Hematopoietic multipotent progenitor cell treated with erythropoietin and hydrocortisone succinate and interleukin-3 and kit ligand, for 6 days (in vitro differentiated cells): ENCODE results near the gene RPL38.

Experiments
- DNase-seq: peaks from one replicate; pipeline ENCODE4 v3.0.0-alpha.2; 2015

Gene RPL38

GRCh38 chr17:74211141-74211911, 7.8 kb downstream of the RPL38 start:
- no peak for DNase-seq

- no peak for DNase-seq
Observed at GRCh38 chr17:74211912-74212208, 8.4 kb downstream of the RPL38 start.

GRCh38 chr17:74212209-74212912, 8.9 kb downstream of the RPL38 start:
- DNase-seq, result peak; percentile 55

GRCh38 chr17:74212913-74213791, 9.7 kb downstream of the RPL38 start, which contains the start of gene TTYH2:
TTYH2 (plus strand) TSS chr17:74213571; CDS start chr17:74213588, 17 bp downstream.
- peak; percentile 94 for DNase-seq

GRCh38 chr17:74213861-74214391, 10.4 kb downstream of the RPL38 start:
- peak; percentile 39 for DNase-seq

DNA sequence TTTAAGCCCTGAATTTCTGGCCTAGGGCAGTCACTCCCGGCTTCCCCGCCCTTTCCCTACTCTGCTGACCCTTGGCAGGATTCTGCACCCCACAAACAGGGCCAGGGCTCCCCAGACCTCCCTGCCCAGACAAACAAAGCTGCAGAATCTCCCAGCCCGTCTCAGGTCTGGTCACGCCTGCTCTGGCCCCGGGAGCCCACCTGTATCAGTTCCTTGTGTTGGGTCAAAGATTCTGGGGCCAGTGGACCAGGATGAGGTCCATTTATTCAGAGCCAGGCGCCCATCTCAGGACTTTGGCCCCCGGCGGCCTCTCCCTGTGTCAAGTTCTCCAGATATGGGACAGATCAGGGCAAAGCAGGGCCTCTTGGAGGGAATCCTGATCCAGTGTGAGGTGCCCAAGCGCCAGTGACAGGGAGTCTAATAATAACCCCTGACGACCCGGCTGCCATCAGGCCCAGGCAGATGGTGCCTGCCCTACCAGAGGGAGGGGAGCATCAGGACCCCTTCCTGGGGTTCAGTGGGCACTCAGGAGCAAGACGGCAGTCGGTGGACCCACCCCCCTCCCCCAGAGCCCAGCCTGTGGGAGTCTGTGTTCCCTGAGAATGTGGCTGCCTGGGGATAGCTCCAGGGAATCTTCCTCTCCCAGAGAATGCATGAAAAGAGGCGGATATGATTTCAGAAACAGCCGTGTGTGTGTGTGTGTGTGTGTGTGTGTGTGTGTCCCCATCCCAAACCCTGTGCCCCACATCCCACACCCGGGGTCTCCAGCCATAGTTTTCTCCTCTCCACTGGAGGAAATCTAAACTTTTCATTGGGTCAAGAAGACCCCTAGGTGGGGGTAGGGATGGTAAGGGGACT, 11.2 kb downstream of the RPL38 start:
- no peak for DNase-seq

- no peak for DNase-seq
Observed at GRCh38 chr17:74215342-74215727, 11.9 kb downstream of the RPL38 start.

DNA sequence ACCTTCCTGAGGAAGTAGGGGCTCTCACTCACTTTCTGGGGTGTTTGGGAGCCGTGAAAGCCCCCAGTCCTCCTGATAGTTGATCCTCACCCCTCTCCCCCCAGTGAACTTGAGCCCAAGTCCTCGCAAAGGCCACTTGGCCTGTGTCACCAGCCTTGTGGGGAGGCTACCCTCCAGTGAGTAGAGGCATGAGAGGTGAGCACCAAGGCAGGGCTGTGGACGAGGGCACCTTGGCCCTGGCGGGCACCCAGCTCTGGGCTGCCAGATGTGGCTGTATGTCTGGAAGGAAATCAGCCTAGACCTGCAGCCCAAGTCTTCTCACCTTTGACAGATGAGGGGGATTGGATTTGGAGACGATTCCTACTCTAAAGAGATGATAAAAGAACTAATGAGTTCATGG, 13.0 kb downstream of the RPL38 start:
- DNase-seq, result no peak

GRCh38 chr17:74217037-74217730, 13.7 kb downstream of the RPL38 start:
- DNase-seq, result no peak

GRCh38 chr17:74217888-74218287, 14.4 kb downstream of the RPL38 start:
- no peak for DNase-seq

- no peak for DNase-seq
Observed at GRCh38 chr17:74218436-74218835, 15.0 kb downstream of the RPL38 start.

- peak; percentile 34 for DNase-seq
Observed at GRCh38 chr17:74219576-74220133, 16.2 kb downstream of the RPL38 start.

GRCh38 chr17:74220219-74220618, 16.7 kb downstream of the RPL38 start:
- DNase-seq, result no peak

DNA sequence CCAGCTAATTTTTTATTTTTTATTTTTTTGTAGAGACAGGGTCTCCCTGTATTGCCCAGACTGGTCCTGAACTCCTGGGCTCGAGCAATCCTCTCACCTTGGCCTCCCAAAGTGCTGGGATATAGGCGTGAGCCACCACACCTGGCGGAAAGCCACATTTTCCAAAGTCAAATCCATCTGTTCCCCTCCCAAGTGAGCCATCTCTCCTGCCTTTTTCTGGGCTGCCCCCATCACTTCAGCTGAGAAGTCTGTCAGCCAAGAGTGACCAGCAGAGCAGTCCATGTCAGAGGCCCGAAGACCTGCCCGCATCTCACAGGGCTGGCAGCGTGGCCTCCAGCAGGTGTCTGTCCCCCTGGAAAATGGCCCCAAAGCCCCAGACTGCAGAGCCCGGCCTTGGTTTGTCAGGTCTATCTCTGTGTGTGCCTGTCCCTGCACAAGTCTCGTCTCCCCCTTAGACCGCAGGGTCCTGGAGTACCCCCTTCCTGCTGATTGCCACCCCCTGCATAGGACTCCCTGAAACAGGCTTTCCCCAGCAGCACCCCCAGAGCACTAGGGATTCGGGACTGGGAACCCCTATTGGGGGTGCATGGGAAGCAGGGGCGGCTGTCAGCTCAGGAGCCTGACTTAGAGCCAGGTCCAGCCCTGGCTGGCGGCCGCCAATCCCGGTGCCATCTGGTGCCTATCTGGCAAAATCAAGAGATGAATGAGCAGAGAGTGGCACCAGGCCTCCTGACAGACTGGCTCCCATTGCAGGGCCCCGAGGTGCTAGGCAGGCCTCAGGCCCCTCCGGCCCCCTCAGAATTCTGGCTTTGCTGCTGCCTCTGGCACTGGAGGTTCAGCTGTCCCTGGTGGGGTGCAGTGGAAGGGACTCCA, 17.7 kb downstream of the RPL38 start:
- DNase-seq, result no peak

DNA sequence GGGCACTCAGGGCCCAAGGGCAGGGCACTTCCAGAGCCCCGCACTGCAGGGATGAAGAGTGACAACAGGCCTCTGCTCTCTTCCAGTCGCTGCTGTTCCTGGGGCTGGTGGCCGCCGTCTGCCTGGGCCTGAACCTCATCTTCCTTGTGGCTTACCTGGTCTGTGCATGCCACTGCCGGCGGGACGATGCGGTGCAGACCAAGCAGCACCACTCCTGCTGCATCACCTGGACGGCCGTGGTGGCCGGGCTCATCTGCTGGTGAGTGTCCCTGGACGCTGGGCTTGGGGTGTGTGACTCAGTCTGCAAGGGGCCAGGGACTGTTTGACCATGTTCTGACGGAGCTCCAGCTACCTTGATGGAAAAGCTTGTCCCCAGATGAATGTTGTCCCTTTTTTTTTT, 18.9 kb downstream of the RPL38 start:
- no peak for DNase-seq

GRCh38 chr17:74223901-74224300, 20.4 kb downstream of the RPL38 start:
- no peak for DNase-seq

DNA sequence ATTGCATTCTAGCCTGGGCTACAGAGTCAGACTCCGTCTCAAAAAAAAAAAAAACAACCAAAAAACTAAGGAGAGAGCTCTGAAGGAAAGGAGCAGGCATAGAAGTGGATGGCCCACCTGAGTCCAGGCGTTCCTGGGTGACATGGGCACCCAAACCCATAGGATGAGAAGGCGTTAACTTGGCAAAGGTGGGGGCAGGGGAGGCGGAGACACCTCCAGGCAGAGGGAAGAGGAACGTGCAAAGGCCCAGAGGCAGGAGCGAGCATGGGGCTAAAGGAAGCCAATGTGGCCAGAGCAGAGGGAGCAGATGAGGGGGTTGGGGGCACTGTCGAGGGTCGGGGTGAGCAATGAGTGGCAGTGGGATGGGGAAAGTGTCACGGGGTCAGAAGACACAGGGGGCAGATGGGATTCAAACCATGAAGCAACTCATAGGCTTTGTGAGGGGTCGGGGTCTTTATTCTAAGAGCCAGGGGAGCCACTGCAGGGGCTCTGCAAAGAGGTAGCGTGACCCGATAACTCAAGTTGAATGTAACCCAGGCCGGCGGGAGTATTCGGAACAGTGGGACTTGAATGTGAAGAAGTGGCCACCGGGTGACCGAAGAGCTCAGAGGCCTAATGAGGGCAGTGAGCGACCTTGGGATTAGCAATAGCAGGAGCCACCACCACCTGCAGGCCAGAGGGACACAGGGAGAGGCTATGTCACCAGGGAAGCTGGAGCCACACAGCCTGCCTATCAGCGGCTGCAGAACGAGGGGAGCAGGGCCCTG, 21.7 kb downstream of the RPL38 start:
- DNase-seq, result no peak

GRCh38 chr17:74226252-74226651, 22.8 kb downstream of the RPL38 start:
- DNase-seq, result no peak

DNA sequence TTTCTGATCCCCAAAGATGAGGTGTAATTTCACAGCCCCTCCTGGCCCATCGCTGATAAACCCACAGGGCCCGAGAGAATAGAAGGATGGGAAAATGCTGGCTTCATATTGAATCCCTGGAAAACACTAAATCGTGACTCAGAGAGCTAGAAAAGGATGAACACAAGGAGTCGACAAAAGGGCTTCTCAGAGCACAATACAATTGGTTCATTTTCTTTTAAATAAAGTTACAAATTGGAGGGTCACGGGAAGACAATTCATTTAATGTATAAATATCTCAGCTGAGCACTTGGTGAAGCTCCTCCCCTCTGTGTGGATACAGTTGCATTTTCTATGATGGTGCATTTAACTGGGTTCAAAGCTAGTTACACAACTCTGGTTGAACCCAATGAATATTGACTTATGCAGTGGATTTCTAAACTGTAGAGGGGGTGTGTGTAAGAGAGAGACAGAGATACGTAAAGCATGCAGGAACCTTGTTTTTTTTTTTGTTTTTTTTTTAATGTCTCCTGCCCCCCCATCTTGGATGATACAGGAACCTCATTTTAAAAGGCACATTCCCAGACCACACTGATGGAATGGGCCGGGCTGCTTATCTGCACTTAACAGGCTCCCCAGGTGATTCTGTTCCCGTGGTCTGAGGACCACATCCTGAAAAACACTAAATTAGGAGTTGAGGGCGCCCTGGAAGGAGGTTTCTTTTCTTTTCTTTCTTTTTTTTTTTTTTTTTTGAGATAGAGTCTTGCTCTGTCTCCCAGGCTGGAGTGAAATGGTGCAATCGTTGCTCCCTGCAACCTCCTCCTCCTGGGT, 24.0 kb downstream of the RPL38 start:
- no peak for DNase-seq
